HepG2 (cell line): ENCODE data around the gene SNPH. TPM values are rescaled to one million over a fixed set of nuclear protein-coding genes. Genes with fewer than 3 reads are reported as not detected.

Experiments used
- ATAC-seq: fragments of 200-7000 bp; cut with Tn5 transposase; 3 replicates; pipeline ENCODE4 v1.9.1; 2020; ENCODE audit warnings: mild to moderate bottlenecking, moderate library complexity
- BruUV-seq: library from RNA; stranded (reverse); fragments of 400-500 nt; replicated peaks from 2 replicates; lab custom pipeline; 2021; lab: Mats Ljungman, UMichigan
- CTCF ChIA-PET: fragments of 300-600 bp; formaldehyde crosslinking; extraction: SDS; loops from one replicate; lab custom pipeline; 2021; ENCODE audit warnings: low total read pairs, inconsistent platforms, low intra/inter-chr PET ratio; lab: Yijun Ruan, JAX
- POLR2A ChIA-PET: fragments of 350-600 bp; sonication (Branson Sonifier 250); formaldehyde crosslinking; loops from one replicate; lab custom pipeline; 2020; ENCODE audit warnings: antibody characterized with exemption, inconsistent platforms; lab: Yijun Ruan, JAX
- DNase-seq: peaks from one replicate; pipeline ENCODE4 v3.0.0-alpha.2; 2015; ENCODE audit warnings: low spot score
- FAIRE-seq: peaks from 3 replicates; lab custom pipeline; 2011; peaks lifted over from hg19 to GRCh38; lab: Jason Lieb, UNC
- H2AFZ ChIP-seq: one replicate; pipeline ENCODE4 v1.6.1; 2011; ENCODE audit warnings: low read length, inconsistent platforms
- H3K27ac ChIP-seq: fragments of 300-600 bp; 3 replicates; pipeline ENCODE4 v1.8.0; 2011; ENCODE audit warnings: mixed run types, mild to moderate bottlenecking, mixed read lengths, low read length, inconsistent platforms; ENCODE audit not compliant: insufficient read depth; ENCODE audit errors: extremely low read length
- H3K27me3 ChIP-seq, 2 experiments: fragments of 200-600 bp in 1 of 2; 2 replicates in 1 of 2; 3 replicates in 1 of 2; pipeline versions ENCODE4 v1.6.0 to v1.8.0; 2011; ENCODE audit warnings: low read length in 2 of 2, mild to moderate bottlenecking in 2 of 2, moderate library complexity in 2 of 2, inconsistent platforms in 1 of 2; ENCODE audit not compliant: insufficient read depth in 2 of 2, control insufficient read depth in 1 of 2
- H3K36me3 ChIP-seq, 2 experiments: fragments of 200-600 bp in 1 of 2; replicated peaks in 1 of 2; 2 replicates in 1 of 2; 3 replicates in 1 of 2; pipeline versions ENCODE4 v1.5.1 to v1.8.0; 2011; ENCODE audit warnings: low read length in 2 of 2, inconsistent platforms in 1 of 2; ENCODE audit not compliant: insufficient read depth in 2 of 2, control insufficient read depth in 1 of 2
- H3K4me1 ChIP-seq: 2 replicates; pipeline ENCODE4 v1.5.1; 2012; ENCODE audit warnings: low read length, inconsistent platforms; ENCODE audit not compliant: insufficient read depth
- H3K4me2 ChIP-seq: 2 replicates; pipeline ENCODE4 v1.6.0; 2011; ENCODE audit warnings: low read depth, low read length, inconsistent platforms
- H3K4me3 ChIP-seq, 3 experiments: fragments of 200-600 bp in 1 of 3; sonication (generic), shearing (Covaris generic) in 1 of 3; replicated peaks in 1 of 3; 2 replicates each; pipeline ENCODE4 v1.5.1; 2011 to 2016; ENCODE audit warnings: low read length in 3 of 3, inconsistent platforms in 2 of 3, low read depth in 2 of 3, mild to moderate bottlenecking in 2 of 3, control low read depth in 1 of 3, mixed read lengths in 1 of 3; ENCODE audit not compliant: insufficient read depth in 1 of 3
- H3K79me2 ChIP-seq: one replicate; pipeline ENCODE4 v1.6.1; 2011; ENCODE audit warnings: low read length, inconsistent platforms; ENCODE audit not compliant: insufficient read depth
- H3K9ac ChIP-seq: 2 replicates; pipeline ENCODE4 v1.6.0; 2011; ENCODE audit warnings: mild to moderate bottlenecking, low read depth, low read length, inconsistent platforms; ENCODE audit not compliant: insufficient read depth
- H3K9me3 ChIP-seq: 2 replicates; pipeline ENCODE4 v1.5.1; 2012; ENCODE audit warnings: mild to moderate bottlenecking, low read length
- H4K20me1 ChIP-seq: 2 replicates; pipeline ENCODE4 v1.6.0; 2011; ENCODE audit warnings: inconsistent platforms, mild to moderate bottlenecking, low read length, moderate library complexity; ENCODE audit not compliant: insufficient read depth
- ATF3 ChIP-seq: sonication (generic); formaldehyde crosslinking; IDR thresholded peaks from 2 replicates; pipeline ENCODE4 v1.4.0; 2020; ENCODE audit warnings: missing genetic modification reagents
- CREBL2 ChIP-seq: sonication (generic); formaldehyde crosslinking; IDR thresholded peaks from 2 replicates; pipeline ENCODE4 v1.8.1; 2023; ENCODE audit warnings: missing genetic modification reagents, mild to moderate bottlenecking, borderline replicate concordance
- HOMEZ ChIP-seq: IDR thresholded peaks from 2 replicates; pipeline ENCODE4 v1.6.1; 2016; ENCODE audit warnings: low read depth
- IKZF5 ChIP-seq: IDR thresholded peaks from 2 replicates; pipeline ENCODE4 v1.6.1; 2018; ENCODE audit warnings: missing genetic modification reagents, mild to moderate bottlenecking, missing compliant biosample characterization
- JARID2 ChIP-seq: sonication (generic); formaldehyde crosslinking; IDR thresholded peaks from 2 replicates; pipeline ENCODE4 v1.8.1; 2023; ENCODE audit warnings: missing genetic modification reagents, inconsistent platforms; ENCODE audit not compliant: insufficient replicate concordance
- TOE1 ChIP-seq: sonication (generic); formaldehyde crosslinking; IDR thresholded peaks from 2 replicates; pipeline ENCODE4 v1.4.0; 2020; ENCODE audit warnings: mild to moderate bottlenecking, missing genetic modification reagents
- ZBTB38 ChIP-seq: sonication (generic); formaldehyde crosslinking; IDR thresholded peaks from 2 replicates; pipeline ENCODE4 v1.5.1; 2020; ENCODE audit warnings: mild to moderate bottlenecking, missing genetic modification reagents
- ZNF160 ChIP-seq: sonication (generic); formaldehyde crosslinking; IDR thresholded peaks from 2 replicates; pipeline ENCODE4 v1.8.0; 2022; ENCODE audit warnings: mild to moderate bottlenecking, inconsistent platforms, missing genetic modification reagents
- ZNF883 ChIP-seq: sonication (generic); formaldehyde crosslinking; IDR thresholded peaks from 2 replicates; pipeline ENCODE4 v1.5.1; 2020; ENCODE audit warnings: mild to moderate bottlenecking, missing genetic modification reagents; ENCODE audit errors: not compliant biosample characterization
- in situ Hi-C: cut with HindIII; loops from 2 replicates; pipeline ENCODE4 v1.10.0; 2017; ENCODE audit warnings: low pct_unique_long_range_greater_than_20kb; ENCODE audit not compliant: extremely low pct_ligation_motif_present
- intact Hi-C: fragments of 100-400 bp; cut with micrococcal nuclease; formaldehyde crosslinking; loops from one replicate; pipeline ENCODE4 v1.10.0; 2022; ENCODE audit not compliant: unreplicated experiment
- polyA plus RNA-seq, 8 experiments: library from polyadenylated mRNA; depleted of rRNA in 3 of 8; stranded (reverse) in 7 of 8; unstranded in 1 of 8; fragments of >200 nt; fragmentation: Illumina TruSeq in 4 of 8; extraction: Trizol in 4 of 8; gene quantifications; 2 replicates each; pipeline versions ENCODE4 v1.2.1 to v1.2.3, GENCODE V29; 2011 to 2016; ENCODE audit warnings: low read depth in 4 of 8, missing spikeins in 1 of 8, mixed read lengths in 1 of 8; ENCODE audit not compliant: insufficient read depth in 1 of 8
- total RNA-seq, 5 experiments: library from RNA; depleted of rRNA; stranded (reverse); fragments of >200 nt; fragmentation: Illumina TruSeq; extraction: Trizol; gene quantifications; 2 replicates each; pipeline ENCODE4 v1.2.3, GENCODE V29; 2016; ENCODE audit warnings: low read depth in 1 of 5

Gene SNPH
- total and polyA plus RNA-seq, 2 of the 13 experiments (the other 11 are each of a cell fraction or from before 2014, with no cell fraction given) = 0.09 TPM; not detected in 1

GRCh38 chr20:1346315-1346969 is 80.3 kb downstream of the SNPH start (continued):
- TF ChIP-seq ATF3 (CRISPR knock-in tag) (no peak), TOE1 (no peak), IKZF5 (CRISPR knock-in tag) (no peak), HOMEZ (CRISPR knock-in tag) (no peak), CREBL2 (CRISPR knock-in tag) (no peak), ZNF883 (CRISPR knock-in tag) (no peak)
- TF ChIP-seq, all 625 proteins: peak for 0

- TF ChIP-seq ZBTB38 (no peak), JARID2 (no peak), ZNF160 (CRISPR knock-in tag) (peak; percentile 98)
- H3K4me1 ChIP-seq = no peaks in the 10 kb centered on the region
- H3K27ac ChIP-seq = no peak overlapping the region
- no peak overlapping the region for H3K9ac ChIP-seq
- no peak for DNase-seq
- FAIRE-seq = no peak
- peaks cover 9% of the 10 kb centered on the region for H3K79me2 ChIP-seq
- no peak overlapping the region for H3K4me2 ChIP-seq
- BruUV-seq = no TSS peak
- no peak overlapping the region for H2AFZ ChIP-seq
- intact Hi-C loops = no loop called here
- H3K9me3 ChIP-seq = peaks cover 17% of the 10 kb centered on the region; the same call in 1 of the 2 replicates
- in situ Hi-C loops = no loop called here
- H4K20me1 ChIP-seq = peaks cover 3% of the 10 kb centered on the region; the same call in 1 of the 2 replicates
- peaks cover 13 to 45% of the 10 kb centered on the region in 2 experiments for H3K36me3 ChIP-seq
- ChIA-PET POLR2A (no interaction called here), CTCF (no interaction called here)
- no peak for ATAC-seq
- no peaks in the 10 kb centered on the region for H3K27me3 ChIP-seq
- H3K4me3 ChIP-seq = no peak overlapping the region
Observed at GRCh38 chr20:1353956-1354355, 87.9 kb downstream of the SNPH start.
